H1 (cell line): ENCODE data around the gene UVSSA. TPM values are rescaled to one million over a fixed set of nuclear protein-coding genes. Genes with fewer than 3 reads are reported as not detected.

Experiments used
- CTCF ChIA-PET: fragments of 300-600 bp; sonication (Branson Sonifier 250); formaldehyde crosslinking; loops from one replicate; lab custom pipeline; 2021; ENCODE audit not compliant: partially characterized antibody; lab: Charles Lee
- POLR2A ChIA-PET: fragments of 300-600 bp; sonication (Branson Sonifier 250); formaldehyde crosslinking; loops from one replicate; lab custom pipeline; 2021; ENCODE audit warnings: inconsistent platforms; ENCODE audit not compliant: partially characterized antibody; lab: Charles Lee
- DNase-seq, 2 experiments: peaks; one replicate each; pipeline versions ENCODE4 v3.0.0 to v3.0.0-alpha.2; 2010 to 2022; ENCODE audit warnings: low spot score in 2 of 2, low read depth in 1 of 2, mixed read lengths in 1 of 2
- FAIRE-seq: peaks from 2 replicates; lab custom pipeline; 2011; peaks lifted over from hg19 to GRCh38; lab: Jason Lieb, UNC
- H2AFZ ChIP-seq: 2 replicates; pipeline ENCODE4 v1.8.1; 2012; ENCODE audit warnings: low read length, inconsistent platforms
- H2AK5ac ChIP-seq: 2 replicates; pipeline ENCODE4 v1.6.1; 2013; ENCODE audit warnings: low read depth, low read length
- H2BK120ac ChIP-seq: replicated peaks from 2 replicates; pipeline ENCODE3; 2013; ENCODE audit warnings: low read depth, low read length, inconsistent platforms
- H2BK12ac ChIP-seq: 2 replicates; pipeline ENCODE4 v1.6.1; 2013; ENCODE audit warnings: low read depth, low read length
- H2BK15ac ChIP-seq: 2 replicates; pipeline ENCODE4 v1.6.1; 2013; ENCODE audit warnings: low read length
- H2BK20ac ChIP-seq: 2 replicates; pipeline ENCODE4 v1.6.1; 2013; ENCODE audit warnings: low read length
- H2BK5ac ChIP-seq: 2 replicates; pipeline ENCODE4 v1.6.1; 2013; ENCODE audit warnings: low read depth, low read length
- H3K14ac ChIP-seq: 2 replicates; pipeline ENCODE4 v1.6.1; 2013; ENCODE audit warnings: inconsistent platforms; ENCODE audit not compliant: insufficient read length
- H3K18ac ChIP-seq: 2 replicates; pipeline ENCODE4 v1.6.1; 2013; ENCODE audit warnings: low read length; ENCODE audit errors: extremely low read depth
- H3K23ac ChIP-seq: 2 replicates; pipeline ENCODE4 v1.6.1; 2013; ENCODE audit warnings: inconsistent platforms; ENCODE audit not compliant: insufficient read length
- H3K23me2 ChIP-seq: 2 replicates; pipeline ENCODE4 v1.6.1; 2013; ENCODE audit warnings: low read depth, low read length
- H3K27ac ChIP-seq: 2 replicates; pipeline ENCODE4 v1.6.1; 2011; ENCODE audit warnings: low read depth, low read length, inconsistent platforms
- H3K27me3 ChIP-seq, 4 experiments: replicated peaks in 1 of 4; 1 replicate in 1 of 4; 2 replicates in 3 of 4; pipeline versions ENCODE4 v1.6.1 to v1.8.1; 2011 to 2013; ENCODE audit warnings: low read length in 3 of 4, mild to moderate bottlenecking in 3 of 4, inconsistent platforms in 2 of 4, mixed read lengths in 2 of 4, moderate library complexity in 1 of 4; ENCODE audit not compliant: control insufficient read depth in 3 of 4, insufficient read depth in 3 of 4; ENCODE audit errors: extremely low read depth in 1 of 4
- H3K36me3 ChIP-seq, 4 experiments: 2 replicates each; pipeline versions ENCODE4 v1.6.1 to v1.8.1; 2011 to 2013; ENCODE audit warnings: mild to moderate bottlenecking in 4 of 4, low read length in 3 of 4, moderate library complexity in 2 of 4, control low read depth in 1 of 4, inconsistent platforms in 1 of 4; ENCODE audit not compliant: insufficient read depth in 4 of 4, control insufficient read depth in 2 of 4
- H3K4ac ChIP-seq: replicated peaks from 2 replicates; pipeline ENCODE3; 2013; ENCODE audit warnings: low read length, low read depth, mixed read lengths, inconsistent platforms; ENCODE audit not compliant: insufficient read length
- H3K4me1 ChIP-seq, 4 experiments: replicated peaks in 1 of 4; 1 replicate in 1 of 4; 2 replicates in 3 of 4; pipeline versions ENCODE4 v1.6.1 to v1.8.1; 2011 to 2013; ENCODE audit warnings: low read length in 3 of 4, inconsistent platforms in 2 of 4, mixed read lengths in 1 of 4; ENCODE audit not compliant: insufficient read depth in 4 of 4, control insufficient read depth in 3 of 4
- H3K4me2 ChIP-seq, 2 experiments: 2 replicates each; pipeline versions ENCODE4 v1.6.1 to v1.8.1; 2011 to 2013; ENCODE audit warnings: low read depth in 2 of 2, low read length in 2 of 2, control low read depth in 1 of 2, inconsistent platforms in 1 of 2, mild to moderate bottlenecking in 1 of 2; ENCODE audit not compliant: insufficient read depth in 1 of 2
- H3K4me3 ChIP-seq, 4 experiments: fragments of 200-600, 300-600 bp in 1 of 4; sonication (generic), shearing (Covaris generic), sonication (Bioruptor Twin) in 1 of 4; 2 replicates each; pipeline versions ENCODE4 v1.5.1 to v1.8.1; 2011 to 2016; ENCODE audit warnings: low read length in 4 of 4, low read depth in 3 of 4, control low read depth in 2 of 4, inconsistent platforms in 2 of 4, mild to moderate bottlenecking in 2 of 4, mixed read lengths in 1 of 4, moderate library complexity in 1 of 4; ENCODE audit not compliant: insufficient read depth in 2 of 4; ENCODE audit errors: extremely low read depth in 1 of 4
- H3K56ac ChIP-seq: replicated peaks from 2 replicates; pipeline ENCODE3; 2013; ENCODE audit warnings: low read depth, mild to moderate bottlenecking, mixed read lengths, low read length, inconsistent platforms; ENCODE audit not compliant: insufficient read length
- H3K79me1 ChIP-seq: 2 replicates; pipeline ENCODE4 v1.6.1; 2013; ENCODE audit warnings: low read depth, low read length, control low read depth
- H3K79me2 ChIP-seq, 2 experiments: 2 replicates each; pipeline versions ENCODE4 v1.6.1 to v1.8.1; 2012 to 2013; ENCODE audit warnings: low read length in 2 of 2, mild to moderate bottlenecking in 2 of 2, inconsistent platforms in 1 of 2; ENCODE audit not compliant: insufficient read depth in 2 of 2, control insufficient read depth in 1 of 2
- H3K9ac ChIP-seq, 4 experiments: replicated peaks in 1 of 4; 1 replicate in 1 of 4; 2 replicates in 3 of 4; pipeline versions ENCODE4 v1.6.1 to v1.8.1; 2011 to 2013; ENCODE audit warnings: low read depth in 3 of 4, low read length in 3 of 4, control low read depth in 2 of 4, mild to moderate bottlenecking in 2 of 4, moderate library complexity in 2 of 4, inconsistent platforms in 1 of 4; ENCODE audit errors: extremely low read depth in 1 of 4
- H3K9me3 ChIP-seq, 2 experiments: 2 replicates each; pipeline versions ENCODE4 v1.6.1 to v1.8.1; 2012 to 2013; ENCODE audit warnings: mild to moderate bottlenecking in 2 of 2, moderate library complexity in 2 of 2, control low read depth in 1 of 2, inconsistent platforms in 1 of 2, low read depth in 1 of 2, low read length in 1 of 2, mixed read lengths in 1 of 2; ENCODE audit not compliant: insufficient read depth in 2 of 2
- H4K20me1 ChIP-seq, 2 experiments: replicated peaks in 1 of 2; 2 replicates each; pipeline versions ENCODE3 to v1.8.1; 2011 to 2013; ENCODE audit warnings: inconsistent platforms in 2 of 2, low read length in 2 of 2, mild to moderate bottlenecking in 1 of 2; ENCODE audit not compliant: insufficient read depth in 2 of 2, control insufficient read depth in 1 of 2
- H4K5ac ChIP-seq: 2 replicates; pipeline ENCODE4 v1.6.1; 2013; ENCODE audit warnings: low read length, low read depth, mixed read lengths, inconsistent platforms; ENCODE audit not compliant: insufficient read length
- H4K8ac ChIP-seq: 2 replicates; pipeline ENCODE4 v1.8.0; 2013; ENCODE audit warnings: mild to moderate bottlenecking, moderate library complexity, low read length, inconsistent platforms; ENCODE audit not compliant: insufficient read depth; ENCODE audit errors: extremely low read depth
- H4K91ac ChIP-seq: replicated peaks from 2 replicates; pipeline ENCODE3; 2013; ENCODE audit warnings: low read length, mixed read lengths, inconsistent platforms; ENCODE audit not compliant: insufficient read length
- ATF3 ChIP-seq: IDR thresholded peaks from 2 replicates; pipeline ENCODE4 v1.6.1; 2011; ENCODE audit warnings: low read depth, mild to moderate bottlenecking, low read length; ENCODE audit not compliant: insufficient read depth
- GABPA ChIP-seq: IDR thresholded peaks from 2 replicates; pipeline ENCODE4 v1.6.1; 2011; ENCODE audit warnings: mild to moderate bottlenecking, low read length, moderate library complexity, borderline replicate concordance; ENCODE audit not compliant: insufficient read depth
- KDM4A ChIP-seq: IDR thresholded peaks from one replicate; pipeline ENCODE4 v1.7.1; 2012; ENCODE audit warnings: low read depth, mild to moderate bottlenecking, moderate library complexity, low read length, inconsistent platforms; ENCODE audit not compliant: severe bottlenecking
- RNF2 ChIP-seq: fragments of 200-900, 300-1000 bp; sonication (generic); IDR thresholded peaks from 2 replicates; pipeline ENCODE4 v1.7.1; 2016; ENCODE audit warnings: borderline replicate concordance, low read depth, mild to moderate bottlenecking, antibody characterized with exemption, low read length; ENCODE audit not compliant: poor library complexity, severe bottlenecking; ENCODE audit errors: missing control alignments
- SUZ12 ChIP-seq: fragments of 200-600 bp; sonication (generic); IDR thresholded peaks from 2 replicates; pipeline ENCODE4 v1.6.1; 2012; ENCODE audit warnings: mild to moderate bottlenecking, inconsistent platforms, low read length, moderate library complexity, mixed read lengths
- WGBS, 2 experiments: shearing (Covaris generic) in 1 of 2; methylation state at CpG; one replicate each; pipeline versions ENCODE4 v1.1.6 to v1.1.7; 2013 to 2015; ENCODE audit warnings: low lambda C conversion rate in 2 of 2, mixed read lengths in 2 of 2, inconsistent platforms in 1 of 2, low coverage in 1 of 2, missing lambda C conversion rate in 1 of 2; ENCODE audit not compliant: insufficient replicate concordance in 2 of 2, insufficient coverage in 1 of 2, insufficient read length in 1 of 2; ENCODE audit errors: extremely low coverage in 1 of 2, missing lambda C conversion rate in 1 of 2; 5-methylcytosine and 5-hydroxymethylcytosine counted together
- polyA plus RNA-seq, 7 experiments: library from polyadenylated mRNA; depleted of rRNA in 3 of 7; stranded (reverse) in 5 of 7; unstranded in 2 of 7; fragments of >200 nt in 5 of 7; fragments of 200-250 nt in 2 of 7; gene quantifications; 1 replicate in 5 of 7; 2 replicates in 1 of 7; 4 replicates in 1 of 7; pipeline versions ENCODE4 v1.2.1 to v1.2.3, GENCODE V29; 2011 to 2013; ENCODE audit warnings: missing spikeins in 2 of 7, mixed read lengths in 2 of 7
- total RNA-seq: library from RNA; stranded (reverse); fragmentation: NEBNext Ultra II Directional; extraction: Animal tissue kit (Norgen Biotek cat#: 25700); gene quantifications from 2 replicates; pipeline ENCODE4 v1.2.1, GENCODE V29; 2021

Gene UVSSA
- total and polyA plus RNA-seq, 2 of the 8 experiments (the other 6 are each of a cell fraction or from before 2014, with no cell fraction given), result 14.5 to 19.4 TPM

GRCh38 chr4:1406394-1406980 lies 59.5 kb downstream of the UVSSA start, which contains the start of gene NKX1-1:
Gene NKX1-1 (minus strand): TSS chr4:1406442. CDS start chr4:1406442, 0 bp downstream.
- Histone ChIP-seq H3K27me3 (peaks cover 81 to 99% (median 98%) of the 10 kb centered on the region in 4 experiments), H4K20me1 (peaks cover 11 to 31% of the 10 kb centered on the region in 2 experiments), H3K14ac (no peak within 1 kb of the TSS), H3K79me1 (no peaks in the 10 kb centered on the region), H3K4me3 (peak within 1 kb of the TSS in 2 of 4 experiments; percentile 10 to 65; a peak in 3 of 8 replicates), H4K8ac (peak within 1 kb of the TSS; percentile 85; the same call in 1 of the 2 replicates), H2AFZ (no peak within 1 kb of the TSS), H2BK12ac (no peak within 1 kb of the TSS), H2BK20ac (no peak within 1 kb of the TSS), H3K23me2 (peaks cover 2% of the 10 kb centered on the region; the same call in 1 of the 2 replicates), H4K91ac (no peak within 1 kb of the TSS), H3K56ac (no peak within 1 kb of the TSS), H3K23ac (no peak within 1 kb of the TSS), H2BK5ac (no peak within 1 kb of the TSS), H2BK15ac (no peak within 1 kb of the TSS), H3K4me2 (peak within 1 kb of the TSS; percentile 56 to 65), H3K27ac (no peak within 1 kb of the TSS), H3K79me2 (no peaks in the 10 kb centered on the region), H2BK120ac (no peak within 1 kb of the TSS), H4K5ac (no peak within 1 kb of the TSS), H2AK5ac (no peak within 1 kb of the TSS), H3K4me1 (peaks cover 0 to 28% (median 7%) of the 10 kb centered on the region in 4 experiments; a peak in 5 of 7 replicates), H3K18ac (no peak within 1 kb of the TSS), H3K9me3 (no peaks in the 10 kb centered on the region; a peak in 1 of 4 replicates), H3K9ac (no peak within 1 kb of the TSS), H3K4ac (no peak within 1 kb of the TSS), H3K36me3 (peaks cover 0 to 31% (median 0%) of the 10 kb centered on the region in 4 experiments; a peak in 1 of 8 replicates)
- DNase-seq, result no peak
- ChIA-PET POLR2A (no interaction called here), CTCF (no interaction called here)
- peak; percentile 65 for TF ChIP-seq RNF2
- peak; percentile 64 for TF ChIP-seq SUZ12
- 0 out of 2 replicates have a peak, but pooled peaks have one; percentile 25 for TF ChIP-seq GABPA
- TF ChIP-seq ATF3, result no peak
- TF ChIP-seq KDM4A, result peak; percentile 50
- 8% methylated on average over 47 of the region's 91 CpGs; no CpG with 5 or more reads in 1 of the 2 experiments for WGBS, 2 experiments
- FAIRE-seq, result no peak
